Psoas muscle (tissue), 8 donors: ENCODE results near the gene CD63. TPM values are rescaled to one million over a fixed set of nuclear protein-coding genes. Genes with fewer than 3 reads are reported as not detected.
A peak's percentile ranks its signal among the peaks of the same experiment; 100 is the strongest.

Source experiments
- ATAC-seq, 4 donors: fragments of 200-7000 bp; cut with Tn5 transposase; one replicate each; pipeline ENCODE4 v1.9.1; 2020; ENCODE audit warnings: moderate library complexity in 3 of 4, mild to moderate bottlenecking in 2 of 4
- DNase-seq, 2 donors: peaks; one replicate each; pipeline ENCODE4 v3.0.0-alpha.2; 2020
- H3K27ac ChIP-seq: fragments of 200-600 bp; one replicate; pipeline ENCODE4 v1.8.0; 2022
- H3K27me3 ChIP-seq, 3 donors: fragments of 200-600 bp in 1 of 3; one replicate each; pipeline versions ENCODE4 v1.6.1 to v1.8.0; 2013 to 2022; ENCODE audit warnings: low read length in 2 of 3, mild to moderate bottlenecking in 2 of 3, moderate library complexity in 1 of 3; ENCODE audit not compliant: insufficient read depth in 3 of 3
- H3K36me3 ChIP-seq, 2 donors: fragments of 200-600 bp in 1 of 2; one replicate each; pipeline versions ENCODE4 v1.6.1 to v1.8.0; 2013 to 2022; ENCODE audit warnings: low read depth in 1 of 2, mild to moderate bottlenecking in 1 of 2, moderate library complexity in 1 of 2; ENCODE audit not compliant: insufficient read depth in 1 of 2
- H3K4me1 ChIP-seq: fragments of 200-600 bp; one replicate; pipeline ENCODE4 v1.8.0; 2022
- H3K4me3 ChIP-seq: fragments of 200-600 bp; one replicate; pipeline ENCODE4 v1.8.0; 2022; ENCODE audit warnings: mild to moderate bottlenecking
- H3K9me3 ChIP-seq: fragments of 200-600 bp; one replicate; pipeline ENCODE4 v1.8.0; 2022
- WGBS, 3 donors: extraction: QIAGEN DNeasy Blood & Tissue Kit; methylation state at CpG; one replicate each; pipeline versions ENCODE4 v1.1.6 to v1.1.7; 2013; 5-methylcytosine and 5-hydroxymethylcytosine counted together
- intact Hi-C, 2 donors: fragments of 100-400 bp; cut with DNase I; formaldehyde crosslinking; loops; one replicate each; pipeline versions ENCODE4 v1.11.0 to v1.14.2; 2022
- polyA plus RNA-seq, 3 donors: library from polyadenylated mRNA; stranded (reverse); fragments of 200-250 nt; gene quantifications; one replicate each; pipeline ENCODE4 v1.2.3, GENCODE V29; 2013
- total RNA-seq, 4 donors: library from RNA; stranded (reverse); fragmentation: NEBNext Ultra II Directional in 2 of 4; extraction: Animal tissue kit (Norgen Biotek cat#: 25700) in 2 of 4; gene quantifications; one replicate each; pipeline versions ENCODE4 v1.2.1 to v1.2.4, GENCODE V29; 2021 to 2023
- TF ChIP-seq, protein P1 (sequence below): fragments of 200-600 bp; IDR thresholded peaks from one replicate; pipeline ENCODE4 v1.8.0; 2022; ENCODE audit warnings: antibody characterized with exemption
- donor health status: healthy with polysubstance abuse.
- donor health status: DM: no; HTN: no; CAD: no; lungs with moderate emphysema.
- donor health status: Bipolar disorder and iron deficiency.
- donor health status: healthy.
- donor health status: DM: yes; HTN: yes; CAD: no.
- donor health status: DM: no; HTN: no; CAD: no.
- donor health status: DM: no; HTN: no; CAD: no.
- donor health status: DM: yes; HTN: yes; CAD: no.

CD63 gene
- total and polyA plus RNA-seq, 7 donors = 592 to 2,407 (median 1,147) TPM

GRCh38 chr12:55675666-55676065 is 53.1 kb downstream of the CD63 start:
- no peak for ATAC-seq
- 80 to 89% (median 84%) methylated on average over 8 of the region's 8 CpGs for WGBS, 3 donors

More at GRCh38 chr12:55675666-55676065, 53.1 kb downstream of the CD63 start:
- H3K36me3 ChIP-seq = no peaks in the 10 kb centered on the region
- TF ChIP-seq, protein P1, sequence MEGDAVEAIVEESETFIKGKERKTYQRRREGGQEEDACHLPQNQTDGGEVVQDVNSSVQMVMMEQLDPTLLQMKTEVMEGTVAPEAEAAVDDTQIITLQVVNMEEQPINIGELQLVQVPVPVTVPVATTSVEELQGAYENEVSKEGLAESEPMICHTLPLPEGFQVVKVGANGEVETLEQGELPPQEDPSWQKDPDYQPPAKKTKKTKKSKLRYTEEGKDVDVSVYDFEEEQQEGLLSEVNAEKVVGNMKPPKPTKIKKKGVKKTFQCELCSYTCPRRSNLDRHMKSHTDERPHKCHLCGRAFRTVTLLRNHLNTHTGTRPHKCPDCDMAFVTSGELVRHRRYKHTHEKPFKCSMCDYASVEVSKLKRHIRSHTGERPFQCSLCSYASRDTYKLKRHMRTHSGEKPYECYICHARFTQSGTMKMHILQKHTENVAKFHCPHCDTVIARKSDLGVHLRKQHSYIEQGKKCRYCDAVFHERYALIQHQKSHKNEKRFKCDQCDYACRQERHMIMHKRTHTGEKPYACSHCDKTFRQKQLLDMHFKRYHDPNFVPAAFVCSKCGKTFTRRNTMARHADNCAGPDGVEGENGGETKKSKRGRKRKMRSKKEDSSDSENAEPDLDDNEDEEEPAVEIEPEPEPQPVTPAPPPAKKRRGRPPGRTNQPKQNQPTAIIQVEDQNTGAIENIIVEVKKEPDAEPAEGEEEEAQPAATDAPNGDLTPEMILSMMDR = no peak
- peaks cover 0 to 1% (median 0%) of the 10 kb centered on the region in 3 donors for H3K27me3 ChIP-seq
- intact Hi-C loops = loop anchor here in 1 of 2 donors (10.0 kb wide), 1 partner anchor 139 kb away; the partner anchor contains the start of genes ORMDL2 and SARNP
- no peaks in the 10 kb centered on the region for H3K4me1 ChIP-seq
- H3K27ac ChIP-seq = no peak overlapping the region
- no peak overlapping the region for H3K4me3 ChIP-seq
- no peaks in the 10 kb centered on the region for H3K9me3 ChIP-seq
- peak in 1 of 2 donors; percentile 20 for DNase-seq

Other genes with a start within 250 kb of the CD63 start
- not detected for gene OR6C68, start 236.6 kb downstream of the CD63 start, total RNA-seq
- gene OR6C68, start 236.6 kb downstream of the CD63 start, polyA plus RNA-seq = not detected
- not detected for gene OR6C4, start 179.4 kb downstream of the CD63 start, total RNA-seq
- gene OR6C4, start 179.4 kb downstream of the CD63 start, polyA plus RNA-seq = not detected
- not detected for gene OR2AP1, start 156.5 kb downstream of the CD63 start, total RNA-seq
- gene OR2AP1, start 156.5 kb downstream of the CD63 start, polyA plus RNA-seq = not detected
- not detected for gene OR10P1, start 92.1 kb downstream of the CD63 start, total RNA-seq
- gene OR10P1, start 92.1 kb downstream of the CD63 start, polyA plus RNA-seq = not detected
- gene ITGA7, start 21.1 kb downstream of the CD63 start, total RNA-seq = 100 to 1,000 TPM; 297 to 433 (median 350) TPM
- 100 to 1,000 TPM in 2 of 3 donors, 10 to 100 TPM in 1; 51.8 to 254 (median 152) TPM for gene ITGA7, start 21.1 kb downstream of the CD63 start, polyA plus RNA-seq
- 100 to 1,000 TPM; 127 to 193 (median 165) TPM for gene BLOC1S1, start 13.0 kb downstream of the CD63 start, total RNA-seq
- 100 to 1,000 TPM; 185 to 260 (median 228) TPM for gene BLOC1S1, start 13.0 kb downstream of the CD63 start, polyA plus RNA-seq
- gene RDH5, start 8.6 kb downstream of the CD63 start, total RNA-seq = 10 to 100 TPM; 11.4 to 25.4 (median 16.0) TPM
- gene RDH5, start 8.6 kb downstream of the CD63 start, polyA plus RNA-seq = 10 to 100 TPM in 2 of 3 donors, 1 to 10 TPM in 1; 7.0 to 14.0 (median 11.9) TPM
- 1 to 10 TPM in 3 of 4 donors, under 1 TPM in 1; 0.88 to 4.8 (median 1.4) TPM for gene GDF11, start 14.1 kb upstream of the CD63 start, total RNA-seq
- 1 to 10 TPM in 2 of 3 donors, under 1 TPM in 1; 0.34 to 3.7 (median 2.3) TPM for gene GDF11, start 14.1 kb upstream of the CD63 start, polyA plus RNA-seq
- 10 to 100 TPM; 38.3 to 52.6 (median 43.0) TPM for gene SARNP, start 88.7 kb upstream of the CD63 start, total RNA-seq
- gene SARNP, start 88.7 kb upstream of the CD63 start, polyA plus RNA-seq = 10 to 100 TPM; 72.6 to 98.0 (median 81.5) TPM
- gene ORMDL2, start 89.0 kb upstream of the CD63 start, total RNA-seq = 10 to 100 TPM; 12.6 to 27.2 (median 15.0) TPM
- gene ORMDL2, start 89.0 kb upstream of the CD63 start, polyA plus RNA-seq = 10 to 100 TPM; 21.6 to 68.2 (median 24.3) TPM
- gene DNAJC14, start 100.6 kb upstream of the CD63 start, total RNA-seq = 10 to 100 TPM; 10.8 to 15.5 (median 12.6) TPM
- gene DNAJC14, start 100.6 kb upstream of the CD63 start, polyA plus RNA-seq = 10 to 100 TPM; 10.5 to 23.8 (median 20.1) TPM
- 1 to 10 TPM; 1.4 to 2.8 (median 1.8) TPM for gene MMP19, start 113.9 kb upstream of the CD63 start, total RNA-seq
- gene MMP19, start 113.9 kb upstream of the CD63 start, polyA plus RNA-seq = 1 to 10 TPM in 2 of 3 donors, under 1 TPM in 1; 0.66 to 4.1 (median 1.1) TPM
- 10 to 100 TPM; 14.6 to 20.6 (median 18.0) TPM for gene PYM1, start 198.9 kb upstream of the CD63 start, total RNA-seq
- gene PYM1, start 198.9 kb upstream of the CD63 start, polyA plus RNA-seq = 10 to 100 TPM; 19.0 to 39.8 (median 26.1) TPM
- gene DGKA, start 202.2 kb upstream of the CD63 start, total RNA-seq = 1 to 10 TPM; 4.3 to 5.4 (median 4.9) TPM
- 1 to 10 TPM; 2.0 to 2.6 (median 2.0) TPM for gene DGKA, start 202.2 kb upstream of the CD63 start, polyA plus RNA-seq
- gene PMEL, start 237.0 kb upstream of the CD63 start, total RNA-seq = under 1 TPM in 1 of 4 donors, not detected in 3; 0.37 TPM
- under 1 TPM; 0.14 to 0.23 (median 0.20) TPM for gene PMEL, start 237.0 kb upstream of the CD63 start, polyA plus RNA-seq
- gene CDK2, start 237.8 kb upstream of the CD63 start, total RNA-seq = 10 to 100 TPM in 1 of 4 donors, 1 to 10 TPM in 3; 6.3 to 12.0 (median 7.9) TPM
- gene CDK2, start 237.8 kb upstream of the CD63 start, polyA plus RNA-seq = 10 to 100 TPM in 2 of 3 donors, 1 to 10 TPM in 1; 5.1 to 13.9 (median 10.2) TPM
- gene RAB5B, start 245.1 kb upstream of the CD63 start, total RNA-seq = 100 to 1,000 TPM in 2 of 4 donors, 10 to 100 TPM in 2; 92.8 to 107 (median 103) TPM
- gene RAB5B, start 245.1 kb upstream of the CD63 start, polyA plus RNA-seq = 10 to 100 TPM; 36.8 to 83.6 (median 52.1) TPM